Epithelial cell of esophagus (primary cell): ENCODE results near the gene ARMC2.
A peak's percentile ranks its signal among the peaks of the same experiment; 100 is the strongest.

Experiments
- DNase-seq: peaks from one replicate; pipeline ENCODE4 v3.0.0; 2010; ENCODE audit warnings: low read depth
- H3K4me3 ChIP-seq: 2 replicates; pipeline ENCODE4 v1.5.1; 2011; ENCODE audit warnings: mild to moderate bottlenecking, low read length, control low read depth
- CTCF ChIP-seq: IDR thresholded peaks from 2 replicates; pipeline ENCODE4 v1.5.1; 2011; ENCODE audit warnings: low read depth, mild to moderate bottlenecking, low read length, control low read depth, inconsistent platforms; ENCODE audit not compliant: insufficient read depth; ENCODE audit errors: missing control alignments

ARMC2 gene

GRCh38 chr6:109010705-109011102 lies 162.5 kb downstream of the ARMC2 start:
- TF ChIP-seq CTCF, result no peak
- no peak overlapping the region for H3K4me3 ChIP-seq
- no peak for DNase-seq

DNA sequence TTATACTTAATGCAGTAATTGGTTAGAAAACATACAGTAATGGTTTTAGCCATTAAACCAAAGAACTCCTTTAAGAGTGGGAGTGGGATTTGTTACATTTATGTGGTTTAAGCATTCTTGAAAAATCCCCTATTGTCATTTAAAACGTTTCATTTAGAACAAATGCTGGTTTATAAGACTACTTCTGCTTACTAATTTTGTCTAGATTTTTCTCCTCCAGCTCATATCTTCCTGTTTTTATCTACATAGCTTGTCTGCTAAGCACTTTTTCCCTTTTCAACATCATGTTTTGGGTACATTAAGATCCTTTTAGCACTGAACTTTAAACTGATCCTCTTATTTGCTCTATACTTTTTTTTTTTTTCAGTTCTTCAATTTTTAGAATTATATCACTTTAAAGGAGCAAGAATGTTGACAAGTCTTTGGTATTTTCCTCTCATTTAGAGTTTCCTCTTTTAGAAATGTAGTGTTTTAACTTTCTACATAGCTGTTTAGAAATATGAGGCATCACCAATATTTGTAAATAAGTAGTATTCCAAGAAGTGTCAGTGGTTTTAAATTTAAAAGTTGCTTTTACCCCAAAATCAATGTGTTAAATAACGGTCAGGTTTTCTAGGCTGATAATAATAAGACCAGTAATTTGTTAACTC lies 165.6 kb downstream of the ARMC2 start:
- no peak overlapping the region for H3K4me3 ChIP-seq
- TF ChIP-seq CTCF, result no peak
- DNase-seq, result no peak

GRCh38 chr6:109014606-109015005 lies 166.4 kb downstream of the ARMC2 start:
- no peak overlapping the region for H3K4me3 ChIP-seq
- no peak for TF ChIP-seq CTCF
- DNase-seq, result no peak

- peak; percentile 81 for DNase-seq
- no peak overlapping the region for H3K4me3 ChIP-seq
- no peak for TF ChIP-seq CTCF
These were observed 167.0 kb downstream of the ARMC2 start for GRCh38 chr6:109015176-109015575.

DNA sequence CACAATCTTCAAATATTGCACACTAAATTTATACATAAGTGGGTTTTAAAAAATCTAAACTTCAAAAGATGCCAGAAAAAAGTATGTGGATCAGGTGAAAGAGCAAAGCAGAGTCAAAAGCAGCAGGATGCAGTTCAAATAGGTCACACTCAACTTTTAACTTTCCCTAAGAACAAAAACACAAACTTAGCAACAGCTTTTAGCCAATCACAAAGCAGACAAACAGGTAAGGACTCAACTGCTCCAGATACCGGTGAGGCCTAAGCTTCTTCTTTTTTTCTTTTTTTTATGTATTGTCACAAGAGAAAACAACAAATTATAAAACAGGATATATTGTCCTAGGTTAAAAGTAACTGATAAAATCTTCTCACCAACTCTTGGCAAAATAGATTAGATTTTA lies 171.7 kb downstream of the ARMC2 start:
- no peak for DNase-seq
- no peak overlapping the region for H3K4me3 ChIP-seq
- TF ChIP-seq CTCF, result no peak

GRCh38 chr6:109021870-109022269 lies 173.6 kb downstream of the ARMC2 start:
- no peak overlapping the region for H3K4me3 ChIP-seq
- no peak for DNase-seq
- TF ChIP-seq CTCF, result no peak

- no peak overlapping the region for H3K4me3 ChIP-seq
- DNase-seq, result no peak
- TF ChIP-seq CTCF, result no peak
These were observed 175.2 kb downstream of the ARMC2 start for GRCh38 chr6:109023356-109023925.
